ENCODE measurements around the gene ARL17B.
"Not testable (repeated sequence)": the region's sequence is repeated elsewhere in the genome, so short reads cannot be mapped to it uniquely, and the experiment has no call there.

The ARL17B gene

GRCh38 chr17:46361755-46362154, at the start of gene ARL17B:
TSS of gene ARL17B (minus strand) at chr17:46361766. CDS start at chr17:46358397, 3,369 bp downstream.
- DNase-seq (ENCODE audit: extremely low read depth, insufficient read length); H3K36me3 ChIP-seq (ENCODE audit: control insufficient read depth, insufficient read depth, low read length); H3K4me3 ChIP-seq (replicated peaks; ENCODE audit: low read depth, low read length); H3K27me3 ChIP-seq (replicated peaks; ENCODE audit: control insufficient read depth, insufficient read depth, low read length): not testable (repeated sequence)

DNA sequence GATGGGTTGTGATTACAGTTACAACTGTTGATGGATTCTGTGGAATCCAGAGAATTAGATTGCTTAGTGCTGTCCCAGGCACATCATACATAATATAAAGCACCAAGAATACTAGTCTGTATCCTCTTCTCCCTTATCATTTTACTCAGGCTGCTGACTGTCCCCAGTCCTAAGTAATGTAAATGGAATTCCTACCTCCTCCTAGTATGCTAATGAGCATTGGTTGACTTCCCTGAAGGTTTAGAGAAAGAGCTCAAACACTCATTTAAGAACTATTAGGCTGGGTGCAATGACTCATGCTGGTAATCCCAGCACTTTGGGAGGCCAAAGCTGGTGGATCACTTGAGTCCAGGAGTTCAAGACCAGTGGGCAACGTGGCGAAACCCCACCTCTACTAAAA, 48.3 kb upstream of the ARL17B start:
- not testable (repeated sequence) for H3K27me3 ChIP-seq (replicated peaks; ENCODE audit: control insufficient read depth, insufficient read depth, low read length); DNase-seq (ENCODE audit: extremely low read depth, insufficient read length); H3K36me3 ChIP-seq (ENCODE audit: control insufficient read depth, insufficient read depth, low read length); H3K4me3 ChIP-seq (replicated peaks; ENCODE audit: low read depth, low read length)

GRCh38 chr17:46407155-46407554, 45.6 kb upstream of the ARL17B start:
- not testable (repeated sequence) for H3K4me3 ChIP-seq (replicated peaks; ENCODE audit: low read depth, low read length); DNase-seq (ENCODE audit: extremely low read depth, insufficient read length); H3K36me3 ChIP-seq (ENCODE audit: control insufficient read depth, insufficient read depth, low read length); H3K27me3 ChIP-seq (replicated peaks; ENCODE audit: control insufficient read depth, insufficient read depth, low read length)

GRCh38 chr17:46401033-46401787, 39.6 kb upstream of the ARL17B start:
- H3K27me3 ChIP-seq (replicated peaks; ENCODE audit: control insufficient read depth, insufficient read depth, low read length); H3K36me3 ChIP-seq (ENCODE audit: control insufficient read depth, insufficient read depth, low read length); H3K4me3 ChIP-seq (replicated peaks; ENCODE audit: low read depth, low read length); DNase-seq (ENCODE audit: extremely low read depth, insufficient read length): not testable (repeated sequence)

GRCh38 chr17:46400543-46400942, 39.0 kb upstream of the ARL17B start:
- H3K27me3 ChIP-seq (replicated peaks; ENCODE audit: control insufficient read depth, insufficient read depth, low read length); H3K36me3 ChIP-seq (ENCODE audit: control insufficient read depth, insufficient read depth, low read length); DNase-seq (ENCODE audit: extremely low read depth, insufficient read length); H3K4me3 ChIP-seq (replicated peaks; ENCODE audit: low read depth, low read length): not testable (repeated sequence)

DNA sequence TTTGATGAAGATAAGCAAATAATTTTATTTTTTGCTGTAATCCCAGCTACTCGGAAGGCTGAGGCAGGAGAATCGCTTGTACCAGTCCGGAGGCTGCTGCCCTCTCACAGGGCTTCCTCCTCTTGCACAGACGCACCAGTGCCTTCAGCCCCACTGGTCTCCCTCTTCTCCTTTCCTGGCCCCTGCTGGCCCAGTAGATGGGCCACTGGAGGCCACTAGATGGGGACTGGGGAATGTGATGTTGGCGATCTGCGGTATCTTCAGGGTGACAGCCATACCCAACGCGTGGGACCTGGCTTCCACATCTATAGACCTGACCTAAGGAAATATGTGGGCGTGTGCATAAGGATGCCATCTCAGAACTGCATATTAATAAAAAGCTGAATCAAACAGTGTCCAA, 38.4 kb upstream of the ARL17B start:
- H3K4me3 ChIP-seq (replicated peaks; ENCODE audit: low read depth, low read length); DNase-seq (ENCODE audit: extremely low read depth, insufficient read length); H3K27me3 ChIP-seq (replicated peaks; ENCODE audit: control insufficient read depth, insufficient read depth, low read length); H3K36me3 ChIP-seq (ENCODE audit: control insufficient read depth, insufficient read depth, low read length): not testable (repeated sequence)

- H3K4me3 ChIP-seq (replicated peaks; ENCODE audit: low read depth, low read length); H3K27me3 ChIP-seq (replicated peaks; ENCODE audit: control insufficient read depth, insufficient read depth, low read length); H3K36me3 ChIP-seq (ENCODE audit: control insufficient read depth, insufficient read depth, low read length); DNase-seq (ENCODE audit: extremely low read depth, insufficient read length): not testable (repeated sequence)
Observed at GRCh38 chr17:46396292-46396691, 34.7 kb upstream of the ARL17B start.

DNA sequence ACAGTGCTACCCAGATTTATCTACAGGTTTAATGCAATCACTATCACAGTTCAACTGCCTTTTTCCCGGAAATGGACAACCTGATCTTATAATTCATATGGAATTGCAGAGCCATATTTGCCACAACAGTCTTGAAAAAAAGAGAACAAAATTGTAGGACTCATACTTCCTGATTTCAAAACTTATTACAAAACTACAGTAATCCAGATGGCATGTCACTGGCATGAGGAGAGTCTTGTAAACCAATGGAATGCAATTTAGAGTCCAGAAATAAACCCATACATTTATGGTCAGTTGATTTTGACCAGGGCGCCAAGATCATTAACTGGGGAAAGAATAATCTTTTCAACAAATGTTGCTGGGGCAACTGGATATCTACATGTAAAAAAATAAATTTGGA, 32.1 kb upstream of the ARL17B start:
- not testable (repeated sequence) for H3K36me3 ChIP-seq (ENCODE audit: control insufficient read depth, insufficient read depth, low read length); H3K4me3 ChIP-seq (replicated peaks; ENCODE audit: low read depth, low read length); DNase-seq (ENCODE audit: extremely low read depth, insufficient read length); H3K27me3 ChIP-seq (replicated peaks; ENCODE audit: control insufficient read depth, insufficient read depth, low read length)

GRCh38 chr17:46385491-46385890, 23.9 kb upstream of the ARL17B start:
- not testable (repeated sequence) for H3K27me3 ChIP-seq (replicated peaks; ENCODE audit: control insufficient read depth, insufficient read depth, low read length); DNase-seq (ENCODE audit: extremely low read depth, insufficient read length); H3K36me3 ChIP-seq (ENCODE audit: control insufficient read depth, insufficient read depth, low read length); H3K4me3 ChIP-seq (replicated peaks; ENCODE audit: low read depth, low read length)

DNA sequence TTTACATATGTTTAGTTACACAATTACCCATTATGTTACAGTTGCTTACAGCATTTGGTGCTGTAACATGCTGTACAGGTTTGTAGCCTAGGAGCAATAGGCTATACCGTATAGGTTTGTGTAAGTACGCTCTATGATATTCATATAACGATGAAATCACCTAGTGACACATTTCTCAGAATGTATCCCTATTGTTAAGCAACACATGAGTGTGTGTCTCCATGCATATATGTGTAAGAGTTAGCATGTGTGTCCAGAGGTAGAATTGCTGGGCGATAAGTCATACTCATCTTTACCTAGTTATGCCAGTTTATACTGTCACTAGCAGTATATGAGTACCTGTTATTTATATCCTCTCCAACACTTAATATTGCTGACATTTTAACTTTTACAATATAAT, 21.6 kb upstream of the ARL17B start:
- H3K4me3 ChIP-seq (replicated peaks; ENCODE audit: low read depth, low read length); H3K36me3 ChIP-seq (ENCODE audit: control insufficient read depth, insufficient read depth, low read length); DNase-seq (ENCODE audit: extremely low read depth, insufficient read length); H3K27me3 ChIP-seq (replicated peaks; ENCODE audit: control insufficient read depth, insufficient read depth, low read length): not testable (repeated sequence)

DNA sequence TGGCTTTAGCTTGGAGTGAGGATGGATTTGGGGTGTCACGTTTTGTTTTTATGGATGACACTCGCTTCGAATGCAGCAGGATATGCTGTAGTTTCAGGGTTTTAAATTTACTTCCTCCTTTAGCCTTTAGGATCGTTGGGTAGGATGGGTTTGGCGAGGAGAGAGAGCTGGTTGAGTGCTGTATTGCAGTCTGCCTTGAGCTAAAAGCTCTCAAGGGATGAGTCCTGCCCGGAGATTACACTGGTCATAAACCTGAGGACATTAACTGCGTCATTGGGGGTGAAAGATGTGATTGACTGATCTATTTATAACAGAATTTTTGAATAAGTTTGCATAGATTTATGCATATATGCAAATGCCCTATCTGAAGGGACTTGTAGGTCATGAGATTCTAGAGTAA, 11.9 kb upstream of the ARL17B start:
- H3K36me3 ChIP-seq (ENCODE audit: control insufficient read depth, insufficient read depth, low read length) = not testable (repeated sequence)

GRCh38 chr17:46372236-46373229, 11.0 kb upstream of the ARL17B start:
- not testable (repeated sequence) for DNase-seq (ENCODE audit: extremely low read depth, insufficient read length); H3K27me3 ChIP-seq (replicated peaks; ENCODE audit: control insufficient read depth, insufficient read depth, low read length); H3K4me3 ChIP-seq (replicated peaks; ENCODE audit: low read depth, low read length); H3K36me3 ChIP-seq (ENCODE audit: control insufficient read depth, insufficient read depth, low read length)

More for the DNA sequence above, 11.9 kb upstream of the ARL17B start:
- H3K4me3 ChIP-seq (replicated peaks; ENCODE audit: low read depth, low read length); DNase-seq (ENCODE audit: extremely low read depth, insufficient read length); H3K27me3 ChIP-seq (replicated peaks; ENCODE audit: control insufficient read depth, insufficient read depth, low read length): not testable (repeated sequence)

- not testable (repeated sequence) for H3K4me3 ChIP-seq (replicated peaks; ENCODE audit: low read depth, low read length); DNase-seq (ENCODE audit: extremely low read depth, insufficient read length); H3K36me3 ChIP-seq (ENCODE audit: control insufficient read depth, insufficient read depth, low read length)
Observed at GRCh38 chr17:46367520-46367919, 6.0 kb upstream of the ARL17B start.

DNA sequence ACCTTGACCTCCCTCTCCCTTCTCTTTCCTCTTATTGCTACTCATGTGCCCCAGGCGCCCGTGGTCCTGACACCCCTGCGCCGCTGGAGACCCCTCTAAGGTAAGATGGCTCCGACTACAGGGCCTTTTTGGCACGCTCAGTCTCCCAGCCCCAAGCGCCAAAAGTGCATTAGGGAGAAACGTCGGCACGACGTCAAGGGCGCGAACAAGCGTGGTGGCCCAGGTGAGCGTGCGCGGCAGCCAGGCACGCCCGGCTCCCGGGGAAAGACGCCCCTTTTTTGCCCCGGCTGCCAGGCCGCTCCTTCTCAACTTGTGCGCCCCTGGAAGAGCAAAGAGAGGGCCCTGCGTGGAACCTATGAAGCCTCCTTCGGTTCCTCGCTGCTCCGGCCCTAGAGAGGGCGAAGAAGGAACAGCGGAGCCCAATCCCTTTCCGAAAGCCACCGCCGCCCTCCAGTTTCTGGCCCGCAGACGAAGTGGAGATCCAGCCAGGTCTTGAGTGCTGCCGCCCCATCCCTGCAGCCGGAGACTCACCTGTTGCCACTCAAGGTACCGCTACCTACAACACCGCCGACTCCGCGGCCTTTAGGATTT, 326 bp downstream of the ARL17B start:
- H3K27me3 ChIP-seq (replicated peaks; ENCODE audit: control insufficient read depth, insufficient read depth, low read length); H3K36me3 ChIP-seq (ENCODE audit: control insufficient read depth, insufficient read depth, low read length); DNase-seq (ENCODE audit: extremely low read depth, insufficient read length); H3K4me3 ChIP-seq (replicated peaks; ENCODE audit: low read depth, low read length): not testable (repeated sequence)

More at GRCh38 chr17:46367520-46367919, 6.0 kb upstream of the ARL17B start:
- H3K27me3 ChIP-seq (replicated peaks; ENCODE audit: control insufficient read depth, insufficient read depth, low read length) = not testable (repeated sequence)

Measured in GM06990 (cell line).